Measurements from ENCODE around the gene GPS1. TPM values are rescaled to one million over a fixed set of nuclear protein-coding genes. Genes with fewer than 3 reads are reported as not detected.
"Not testable (repeated sequence)": the region's sequence is repeated elsewhere in the genome, so short reads cannot be mapped to it uniquely, and the experiment has no call there.

The GPS1 gene
- polyA plus RNA-seq, 4 donors = 70.7 to 141 (median 101) TPM

GRCh38 chr17:82024859-82025258 is 26.8 kb upstream of the GPS1 start:
- no peak for DNase-seq (ENCODE audit: low read depth in 4 of 4, low spot score in 3 of 4)

- DNase-seq (ENCODE audit: low read depth in 4 of 4, low spot score in 3 of 4) = no peak
Observed at GRCh38 chr17:82025401-82026107, 26.1 kb upstream of the GPS1 start.

- DNase-seq (ENCODE audit: low read depth in 4 of 4, low spot score in 3 of 4) = no peak
Observed at GRCh38 chr17:82028246-82028645, 23.5 kb upstream of the GPS1 start.

DNA sequence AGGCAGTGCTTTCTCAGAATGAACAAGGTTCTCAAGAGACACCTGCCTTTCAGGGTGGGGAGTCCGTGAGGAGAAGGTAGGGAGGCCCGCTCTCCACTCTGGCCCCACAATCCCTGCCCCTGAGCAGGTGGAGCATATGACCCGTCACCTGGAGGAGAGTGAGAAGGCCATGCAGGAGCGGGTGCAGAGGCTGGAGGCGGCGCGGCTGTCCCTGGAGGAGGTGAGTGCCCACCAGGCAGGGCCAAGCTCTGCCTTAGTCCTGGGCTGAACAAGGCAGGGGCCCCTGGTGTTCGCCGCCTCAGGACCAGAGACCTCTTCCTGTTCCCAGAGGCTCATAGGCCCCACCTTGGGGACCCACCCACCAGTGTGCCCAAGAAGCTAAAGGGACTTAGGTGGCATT is 22.7 kb upstream of the GPS1 start:
- DNase-seq (ENCODE audit: low read depth in 4 of 4, low spot score in 3 of 4) = no peak

GRCh38 chr17:82029391-82029790 is 22.3 kb upstream of the GPS1 start:
- no peak for DNase-seq (ENCODE audit: low read depth in 4 of 4, low spot score in 3 of 4)

GRCh38 chr17:82029990-82030469 is 21.7 kb upstream of the GPS1 start:
- DNase-seq (ENCODE audit: low read depth in 4 of 4, low spot score in 3 of 4) = no peak

- DNase-seq (ENCODE audit: low read depth in 4 of 4, low spot score in 3 of 4) = no peak
Observed at GRCh38 chr17:82030470-82031302, 21.0 kb upstream of the GPS1 start.

GRCh38 chr17:82031303-82031884 is 20.3 kb upstream of the GPS1 start, which contains the start of gene RAC3:
Gene RAC3, plus strand, starts transcription at chr17:82031678. Its CDS starts 84 bp downstream, at chr17:82031762.
- DNase-seq (ENCODE audit: low read depth in 4 of 4, low spot score in 3 of 4) = no peak

DNA sequence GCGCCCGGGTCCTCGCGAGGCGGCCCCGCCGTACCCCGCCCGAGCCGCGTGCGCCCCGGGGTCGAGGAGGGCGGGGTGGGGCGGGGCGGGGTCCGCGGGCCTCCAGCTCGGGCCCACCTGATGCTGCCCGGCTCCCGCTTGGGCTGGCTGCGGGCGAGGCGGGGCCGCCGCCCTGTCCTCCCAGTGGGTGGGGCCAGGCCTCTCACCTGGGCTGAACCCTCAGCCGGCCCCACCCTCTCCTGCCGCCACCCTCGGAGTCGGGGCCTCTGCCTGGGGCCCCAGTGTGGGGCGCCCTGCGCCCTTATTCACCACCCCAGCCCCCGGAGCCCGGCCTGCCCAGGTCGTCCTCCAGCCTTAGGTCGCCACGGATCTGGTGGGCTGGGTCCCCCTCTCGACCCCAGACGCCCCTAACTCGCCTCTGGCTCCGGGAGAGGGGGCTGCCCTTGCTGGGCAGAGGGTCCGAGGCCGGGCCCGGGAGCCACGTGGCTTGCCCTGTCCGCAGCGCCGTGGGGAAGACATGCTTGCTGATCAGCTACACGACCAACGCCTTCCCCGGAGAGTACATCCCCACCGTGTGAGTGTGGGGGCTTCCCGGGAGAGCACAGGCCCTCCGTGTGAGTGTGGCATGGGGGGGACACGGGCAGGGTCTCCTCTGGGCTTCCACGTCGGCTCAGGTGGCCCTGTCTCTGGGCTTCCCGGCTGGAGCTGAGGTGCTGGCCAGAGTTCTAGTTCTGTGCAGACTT is 19.6 kb upstream of the GPS1 start:
- DNase-seq (ENCODE audit: low read depth in 4 of 4, low spot score in 3 of 4) = no peak

- no peak for DNase-seq (ENCODE audit: low read depth in 4 of 4, low spot score in 3 of 4)
Observed at GRCh38 chr17:82033359-82034085, 18.2 kb upstream of the GPS1 start.

DNA sequence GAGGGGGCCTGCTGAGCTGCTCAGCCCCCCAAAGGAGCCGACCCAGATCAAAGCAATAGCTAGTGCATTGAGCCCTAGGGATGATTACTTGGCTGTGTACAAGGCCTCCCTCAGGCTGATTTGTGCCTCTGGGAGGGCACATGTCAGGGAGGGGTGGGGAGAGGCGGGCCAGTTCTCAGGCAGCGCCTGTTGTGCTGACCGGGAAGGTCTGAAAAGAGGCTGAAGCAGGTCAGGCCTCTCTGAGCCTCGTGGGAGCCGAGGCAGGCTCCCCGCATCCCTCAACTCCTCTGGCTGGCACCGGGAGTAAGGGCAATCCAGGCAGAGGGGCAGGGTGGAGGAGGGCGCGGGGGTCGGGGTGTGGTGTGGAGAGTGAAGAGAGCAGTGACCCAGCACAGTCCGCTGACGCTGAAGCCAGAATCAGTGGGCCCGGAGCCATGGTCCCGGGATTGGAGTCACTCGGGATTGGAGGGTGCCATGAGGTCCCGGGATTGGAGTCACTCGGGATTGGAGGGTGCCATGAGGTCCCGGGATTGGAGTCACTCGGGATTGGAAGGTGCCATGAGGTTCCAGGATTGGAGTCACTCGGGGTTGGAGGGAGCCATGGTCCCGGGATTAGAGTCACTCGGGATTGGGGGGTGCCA is 17.2 kb upstream of the GPS1 start:
- no peak for DNase-seq (ENCODE audit: low read depth in 4 of 4, low spot score in 3 of 4)

DNA sequence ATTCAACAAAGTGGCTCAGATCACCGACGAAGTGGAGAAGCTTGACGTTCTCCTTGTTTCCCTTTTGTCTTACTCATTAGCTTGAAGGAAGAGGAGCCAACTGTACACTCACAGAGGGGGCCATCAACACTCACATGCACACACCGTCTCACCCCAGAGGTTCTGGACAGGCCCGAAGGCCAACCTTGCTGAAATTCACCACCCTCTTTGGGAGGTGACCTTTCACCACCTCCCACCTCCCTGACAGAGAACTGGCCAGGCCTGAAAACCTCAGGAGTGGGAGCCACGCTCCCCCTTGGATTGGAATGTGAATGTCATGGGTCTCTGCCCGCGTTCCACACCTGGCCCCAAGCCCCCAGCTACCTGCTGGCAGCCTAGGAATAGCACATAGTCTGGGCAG is 16.2 kb upstream of the GPS1 start:
- DNase-seq (ENCODE audit: low read depth in 4 of 4, low spot score in 3 of 4) = no peak

- no peak for DNase-seq (ENCODE audit: low read depth in 4 of 4, low spot score in 3 of 4)
Observed at GRCh38 chr17:82035956-82036633, 15.6 kb upstream of the GPS1 start.

DNA sequence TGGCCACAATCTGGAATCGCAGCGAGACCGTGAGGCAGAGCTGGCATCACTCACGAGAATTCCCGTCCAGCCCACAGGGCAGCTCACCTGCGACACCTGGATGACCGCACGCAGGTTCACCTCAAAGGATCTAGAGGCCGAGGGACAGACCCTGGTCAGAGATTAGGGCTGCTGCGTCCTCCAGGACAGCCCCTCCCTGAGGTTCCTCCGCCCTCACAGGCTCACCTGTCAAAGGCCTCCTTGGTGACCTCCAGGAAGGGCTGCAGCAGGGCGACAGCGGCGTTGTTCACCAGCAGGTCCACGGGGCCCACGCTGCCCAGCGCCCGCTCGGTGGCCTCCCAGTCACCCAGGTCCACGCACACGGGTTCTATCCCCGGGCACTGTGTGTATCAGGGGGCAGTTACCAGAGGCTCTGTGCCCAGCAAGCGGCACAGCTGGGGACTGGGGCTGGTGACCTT is 15.0 kb upstream of the GPS1 start:
- DNase-seq (ENCODE audit: low read depth in 4 of 4, low spot score in 3 of 4) = no peak

DNA sequence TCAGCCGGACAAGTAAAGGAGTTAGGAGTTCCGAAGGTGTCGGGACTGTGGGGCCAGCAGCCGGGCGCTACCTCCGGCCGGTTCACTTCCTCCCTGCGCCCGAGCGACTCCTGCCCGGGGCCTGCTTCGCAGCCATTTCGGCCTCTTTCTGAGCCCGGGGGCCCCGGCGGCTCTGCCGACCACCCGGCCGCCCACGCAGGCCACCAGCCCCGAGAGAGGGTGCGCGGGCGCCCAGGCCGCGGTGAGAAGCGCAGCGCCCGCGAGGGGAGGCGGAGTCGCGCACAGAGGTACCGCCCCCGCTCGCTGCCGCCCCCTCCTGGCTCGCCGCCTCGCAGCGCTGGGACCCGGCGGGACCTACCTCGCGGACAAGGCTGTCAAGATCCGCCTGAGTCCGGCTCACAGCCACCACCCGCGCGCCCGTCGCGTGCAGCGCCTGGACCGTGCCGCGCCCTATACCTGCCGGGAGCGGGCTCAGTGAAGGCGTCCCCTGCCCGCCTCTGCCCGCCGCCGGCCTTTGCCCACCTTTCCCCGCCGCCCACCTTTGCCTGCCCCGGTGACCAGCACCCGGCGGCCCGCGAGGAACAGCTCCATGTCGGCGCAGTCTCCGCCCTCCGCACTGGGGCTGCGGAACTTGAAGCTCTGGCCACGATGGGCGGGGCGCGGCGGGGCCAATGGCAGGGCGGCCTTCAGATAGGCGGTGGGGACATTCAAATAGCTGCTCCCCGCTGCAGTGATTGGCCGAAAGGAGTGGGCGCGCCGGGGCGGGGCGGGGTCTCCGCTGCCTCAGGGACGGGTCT is 14.4 kb upstream of the GPS1 start, which contains the start of gene DCXR:
Gene DCXR (minus strand): TSS at position 606 of the 797 bp plus-strand sequence. CDS start 15 bp downstream, at position 591.
- peak; percentile 88 to 91 (median 90) for DNase-seq (ENCODE audit: low read depth in 4 of 4, low spot score in 3 of 4)

- no peak for DNase-seq (ENCODE audit: low read depth in 4 of 4, low spot score in 3 of 4)
Observed at GRCh38 chr17:82037889-82038195, 13.9 kb upstream of the GPS1 start.

DNA sequence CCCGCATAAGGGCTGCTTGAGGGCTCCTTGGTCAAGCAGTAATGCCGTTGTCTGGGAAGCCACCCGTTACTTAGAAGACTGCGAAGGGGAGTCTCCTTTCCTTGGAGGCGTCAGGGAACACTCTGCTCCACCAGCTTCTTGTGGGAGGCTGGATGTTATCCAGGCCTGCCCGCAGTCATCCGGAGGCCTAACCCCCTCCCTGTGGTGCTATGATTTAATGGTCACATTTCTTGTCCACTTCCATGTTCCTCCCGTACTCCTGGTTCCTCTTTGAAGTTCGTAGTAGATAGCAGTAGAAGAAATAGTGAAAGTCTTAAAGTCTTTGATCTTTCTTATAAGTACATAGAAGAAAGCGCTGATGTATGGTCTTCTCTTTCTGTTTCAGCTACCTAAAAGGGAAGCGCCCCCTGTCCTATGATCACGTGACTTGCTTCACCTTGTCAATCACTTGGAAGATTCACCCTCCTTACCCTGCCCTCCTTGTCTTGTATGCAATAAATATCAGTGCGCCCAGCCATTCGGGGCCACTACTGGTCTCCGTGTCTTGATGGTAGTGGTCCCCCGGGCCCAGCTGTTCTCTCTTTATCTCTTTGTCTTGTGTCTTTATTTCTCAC is 12.8 kb upstream of the GPS1 start:
- DNase-seq (ENCODE audit: low read depth in 4 of 4, low spot score in 3 of 4) = not testable (repeated sequence)
